Measurements from ENCODE around the gene NELL2. TPM values are rescaled to one million over a fixed set of nuclear protein-coding genes. Genes with fewer than 3 reads are reported as not detected.

Gene NELL2
- total RNA-seq, 1 experiment from 2014 or later, result 32.7 TPM

GRCh38 chr12:44816446-44817017 is 59.6 kb downstream of the NELL2 start:
- no peak overlapping the region for H3T11ph ChIP-seq (ENCODE audit: low read length)
- TF ChIP-seq CTCF (conservative IDR thresholded peaks at IDR 0.05), result no peak
- no peak overlapping the region for H2AK5ac ChIP-seq (ENCODE audit: insufficient read length, low read length)
- Mint-ChIP-seq H3K27ac (no peak overlapping the region), H3K4me1 (peaks cover 5 to 11% of the 10 kb centered on the region in 2 experiments), H3K27me3 (ENCODE audit: low read depth) (no peaks in the 10 kb centered on the region), H3K4me3 (no peak overlapping the region), H3K9me3 (no peaks in the 10 kb centered on the region), H3K36me3 (ENCODE audit: insufficient read depth in 1 of 3, low read depth in 3 of 3) (no peaks in the 10 kb centered on the region)
- no peak overlapping the region for H2BK5ac ChIP-seq (ENCODE audit: insufficient read length, low read length)
- no peak overlapping the region for H2BK12ac ChIP-seq (ENCODE audit: insufficient read length, low read depth, low read length)
- H3K14ac ChIP-seq (ENCODE audit: insufficient read depth, low read length), result no peak overlapping the region
- no peak overlapping the region for H2BK120ac ChIP-seq (ENCODE audit: low read depth, low read length, poor library complexity, severe bottlenecking)
- no peak overlapping the region for H4K8ac ChIP-seq (replicated peaks; ENCODE audit: insufficient read length, low read depth, low read length)
- no peak overlapping the region for H2AFZ ChIP-seq (ENCODE audit: low read length)
- H3K18ac ChIP-seq (ENCODE audit: insufficient read length, low read depth, low read length), result no peak overlapping the region
- no peak overlapping the region for H3K4ac ChIP-seq (ENCODE audit: low read depth, low read length)
- no peaks in the 10 kb centered on the region for H3K79me2 ChIP-seq (ENCODE audit: insufficient read depth, low read length)
- H3K27ac ChIP-seq (ENCODE audit: insufficient read length, low read depth, low read length), result no peak overlapping the region
- H4K5ac ChIP-seq (ENCODE audit: insufficient read length, low read depth, low read length), result no peak overlapping the region
- no peaks in the 10 kb centered on the region for H3K9me3 ChIP-seq (ENCODE audit: control insufficient read depth, low read depth, low read length)
- no peak overlapping the region for H3K23ac ChIP-seq (ENCODE audit: insufficient read length, low read depth, low read length)
- no peaks in the 10 kb centered on the region for H3K23me2 ChIP-seq (ENCODE audit: insufficient read length, low read depth, low read length, poor library complexity, severe bottlenecking)
- no peaks in the 10 kb centered on the region for H4K20me1 ChIP-seq (ENCODE audit: control insufficient read depth, insufficient read depth, insufficient read length)
- no peak overlapping the region for H4K91ac ChIP-seq (ENCODE audit: insufficient read length, low read depth, low read length)
- no peak overlapping the region for H2BK20ac ChIP-seq (ENCODE audit: low read depth, low read length, poor library complexity, severe bottlenecking)
- no CpG with 5 or more reads among the region's 4 CpGs for WGBS (ENCODE audit: extremely low coverage, insufficient read length, low lambda C conversion rate)
- no peaks in the 10 kb centered on the region for H3K4me1 ChIP-seq (ENCODE audit: insufficient read depth, low read length)
- H3K4me2 ChIP-seq (ENCODE audit: insufficient read depth, insufficient read length, low read length), result no peak overlapping the region
- no peak overlapping the region for H3K56ac ChIP-seq (ENCODE audit: insufficient read length, low read depth, low read length)
- no peaks in the 10 kb centered on the region for H3K79me1 ChIP-seq (ENCODE audit: insufficient read depth, low read depth, low read length, poor library complexity, severe bottlenecking)
- DNase-seq, result no peak
- H3K27me3 ChIP-seq (ENCODE audit: insufficient read depth, low read length), result no peaks in the 10 kb centered on the region
- no peak overlapping the region for H3K9ac ChIP-seq (ENCODE audit: extremely low read depth, insufficient read length, low read length)
- no peak overlapping the region for H2BK15ac ChIP-seq (ENCODE audit: low read depth, low read length)

All from H9 (cell line).